ENCODE data around the gene ECM2.

Gene ECM2

GRCh38 chr9:92501671-92502393, 34.0 kb downstream of the ECM2 start:
- H3K4me2 ChIP-seq (ENCODE audit: low read length), result no peak overlapping the region
- no peaks in the 10 kb centered on the region for H3K79me1 ChIP-seq (ENCODE audit: low read length)
- no peak overlapping the region for H2AK5ac ChIP-seq (ENCODE audit: low read length)
- H2BK120ac ChIP-seq (ENCODE audit: low read depth, low read length), result no peak overlapping the region
- H3K36me3 ChIP-seq (ENCODE audit: control insufficient read depth, insufficient read depth, low read length), result no peaks in the 10 kb centered on the region
- no CpG with 5 or more reads among the region's 5 CpGs for WGBS (ENCODE audit: extremely low coverage, insufficient coverage, low lambda C conversion rate)
- no peak overlapping the region for H4K5ac ChIP-seq (ENCODE audit: low read length)
- no peaks in the 10 kb centered on the region for H3K4me1 ChIP-seq (ENCODE audit: control insufficient read depth, low read depth, low read length)
- no peak overlapping the region for H2BK5ac ChIP-seq (ENCODE audit: low read length)
- H4K8ac ChIP-seq (ENCODE audit: low read depth, low read length), result no peak overlapping the region
- H3K4me3 ChIP-seq (ENCODE audit: low read length), result no peak overlapping the region
- H3K23ac ChIP-seq (ENCODE audit: low read length), result no peak overlapping the region
- no peaks in the 10 kb centered on the region for H3K79me2 ChIP-seq (ENCODE audit: control insufficient read depth, insufficient read depth, low read length)
- H3K9ac ChIP-seq (ENCODE audit: low read length), result no peak overlapping the region
- H3K18ac ChIP-seq (ENCODE audit: low read length), result no peak overlapping the region
- H3K56ac ChIP-seq (ENCODE audit: low read length), result no peak overlapping the region
- peak; percentile 58 for DNase-seq
- H3K4ac ChIP-seq (ENCODE audit: low read depth, low read length), result no peak overlapping the region
- no peak overlapping the region for H3K27ac ChIP-seq (ENCODE audit: low read depth, low read length)
- no peaks in the 10 kb centered on the region for H3K27me3 ChIP-seq (ENCODE audit: insufficient read depth, low read length, poor library complexity)
- H2BK15ac ChIP-seq (replicated peaks; ENCODE audit: low read depth), result no peak overlapping the region

DNA sequence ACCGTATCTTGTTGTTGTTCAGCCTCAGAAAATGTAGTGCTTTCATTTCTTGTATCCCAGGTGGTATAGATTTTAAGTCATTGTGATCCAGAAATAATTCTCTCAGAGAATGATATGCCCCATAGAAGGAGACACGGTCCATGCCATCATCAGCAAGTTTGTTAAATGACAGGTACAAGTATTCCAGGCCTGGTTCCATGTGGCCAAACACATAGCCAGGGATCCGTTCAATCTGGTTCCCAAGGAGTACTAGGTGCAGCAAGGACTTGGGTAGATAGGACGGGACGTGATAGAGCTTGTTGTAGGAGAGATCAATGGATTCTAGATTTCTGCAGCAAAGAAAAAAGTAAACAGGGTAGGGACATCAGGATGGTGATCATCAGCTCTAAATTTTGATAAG, 35.1 kb downstream of the ECM2 start:
- H3K18ac ChIP-seq (ENCODE audit: low read length), result no peak overlapping the region
- H3K36me3 ChIP-seq (ENCODE audit: control insufficient read depth, insufficient read depth, low read length), result no peaks in the 10 kb centered on the region
- no peaks in the 10 kb centered on the region for H3K79me1 ChIP-seq (ENCODE audit: low read length)
- no peak overlapping the region for H4K5ac ChIP-seq (ENCODE audit: low read length)
- WGBS (ENCODE audit: extremely low coverage, insufficient coverage, low lambda C conversion rate), result no CpG with 5 or more reads among the region's 5 CpGs
- no peak overlapping the region for H3K9ac ChIP-seq (ENCODE audit: low read length)
- H2BK120ac ChIP-seq (ENCODE audit: low read depth, low read length), result no peak overlapping the region
- no peak overlapping the region for H3K4ac ChIP-seq (ENCODE audit: low read depth, low read length)
- no peak overlapping the region for H2BK15ac ChIP-seq (replicated peaks; ENCODE audit: low read depth)
- DNase-seq, result no peak
- no peak overlapping the region for H3K23ac ChIP-seq (ENCODE audit: low read length)
- no peak overlapping the region for H4K8ac ChIP-seq (ENCODE audit: low read depth, low read length)
- no peaks in the 10 kb centered on the region for H3K4me1 ChIP-seq (ENCODE audit: control insufficient read depth, low read depth, low read length)
- no peak overlapping the region for H3K27ac ChIP-seq (ENCODE audit: low read depth, low read length)
- no peak overlapping the region for H3K4me2 ChIP-seq (ENCODE audit: low read length)
- H2AK5ac ChIP-seq (ENCODE audit: low read length), result no peak overlapping the region
- no peaks in the 10 kb centered on the region for H3K27me3 ChIP-seq (ENCODE audit: insufficient read depth, low read length, poor library complexity)
- H2BK5ac ChIP-seq (ENCODE audit: low read length), result no peak overlapping the region
- no peak overlapping the region for H3K4me3 ChIP-seq (ENCODE audit: low read length)
- H3K56ac ChIP-seq (ENCODE audit: low read length), result no peak overlapping the region
- no peaks in the 10 kb centered on the region for H3K79me2 ChIP-seq (ENCODE audit: control insufficient read depth, insufficient read depth, low read length)

GRCh38 chr9:92499701-92500100, 36.1 kb downstream of the ECM2 start:
- H3K9ac ChIP-seq (ENCODE audit: low read length), result no peak overlapping the region
- no peak overlapping the region for H3K27ac ChIP-seq (ENCODE audit: low read depth, low read length)
- WGBS (ENCODE audit: extremely low coverage, insufficient coverage, low lambda C conversion rate), result no CpG with 5 or more reads among the region's 2 CpGs
- no peaks in the 10 kb centered on the region for H3K27me3 ChIP-seq (ENCODE audit: insufficient read depth, low read length, poor library complexity)
- no peak overlapping the region for H3K4me2 ChIP-seq (ENCODE audit: low read length)
- no peaks in the 10 kb centered on the region for H3K36me3 ChIP-seq (ENCODE audit: control insufficient read depth, insufficient read depth, low read length)
- H2BK15ac ChIP-seq (replicated peaks; ENCODE audit: low read depth), result no peak overlapping the region
- no peak overlapping the region for H2BK5ac ChIP-seq (ENCODE audit: low read length)
- no peak overlapping the region for H3K18ac ChIP-seq (ENCODE audit: low read length)
- no peaks in the 10 kb centered on the region for H3K79me1 ChIP-seq (ENCODE audit: low read length)
- DNase-seq, result no peak
- H3K4me1 ChIP-seq (ENCODE audit: control insufficient read depth, low read depth, low read length), result no peaks in the 10 kb centered on the region
- H3K4me3 ChIP-seq (ENCODE audit: low read length), result no peak overlapping the region
- no peak overlapping the region for H3K23ac ChIP-seq (ENCODE audit: low read length)
- H3K4ac ChIP-seq (ENCODE audit: low read depth, low read length), result no peak overlapping the region
- no peak overlapping the region for H3K56ac ChIP-seq (ENCODE audit: low read length)
- no peak overlapping the region for H4K5ac ChIP-seq (ENCODE audit: low read length)
- no peak overlapping the region for H2BK120ac ChIP-seq (ENCODE audit: low read depth, low read length)
- no peak overlapping the region for H2AK5ac ChIP-seq (ENCODE audit: low read length)
- H3K79me2 ChIP-seq (ENCODE audit: control insufficient read depth, insufficient read depth, low read length), result no peaks in the 10 kb centered on the region
- H4K8ac ChIP-seq (ENCODE audit: low read depth, low read length), result no peak overlapping the region

DNA sequence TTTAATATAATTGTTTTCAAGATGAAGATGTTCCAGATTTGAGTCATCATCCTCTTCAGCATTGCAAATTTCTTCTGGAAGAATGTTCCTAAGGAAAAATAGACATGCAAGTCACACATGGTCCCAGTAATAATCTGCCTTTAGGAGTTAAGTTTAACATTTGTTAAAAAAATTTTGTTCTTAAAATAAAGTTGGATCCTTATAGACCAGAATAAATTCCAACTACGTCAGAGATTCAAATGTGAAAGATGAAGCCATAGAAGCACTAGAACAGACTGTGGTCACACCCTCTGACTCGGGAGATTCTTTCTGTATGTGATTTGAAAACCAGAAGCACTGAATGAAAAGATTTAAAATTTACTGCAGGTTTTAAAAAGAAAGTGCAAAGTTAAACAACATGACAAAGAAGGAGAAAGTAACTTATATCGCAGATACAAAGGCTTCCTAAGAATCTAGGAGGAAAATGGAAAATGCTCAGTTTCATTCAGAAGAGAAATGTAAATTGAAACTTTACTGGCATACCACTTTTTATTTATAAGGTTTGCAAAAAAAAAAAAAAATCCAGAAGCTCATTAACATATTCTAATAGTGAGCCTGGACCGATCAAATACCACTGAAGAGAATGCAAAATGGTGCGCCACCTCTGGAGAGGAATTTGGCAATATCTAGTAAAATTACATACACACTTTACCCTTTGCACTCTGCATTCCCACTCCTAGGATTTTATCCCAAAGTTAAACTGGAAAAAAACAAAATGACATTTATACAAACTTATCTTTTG, 39.2 kb downstream of the ECM2 start:
- no peak for DNase-seq
- Histone ChIP-seq H3K56ac (ENCODE audit: low read length) (no peak overlapping the region), H3K9ac (ENCODE audit: low read length) (no peak overlapping the region), H3K79me1 (ENCODE audit: low read length) (no peaks in the 10 kb centered on the region), H3K18ac (ENCODE audit: low read length) (no peak overlapping the region), H3K4ac (ENCODE audit: low read depth, low read length) (no peak overlapping the region), H3K4me3 (ENCODE audit: low read length) (no peak overlapping the region), H3K4me2 (ENCODE audit: low read length) (no peak overlapping the region), H3K79me2 (ENCODE audit: control insufficient read depth, insufficient read depth, low read length) (no peaks in the 10 kb centered on the region), H2BK15ac (replicated peaks; ENCODE audit: low read depth) (no peak overlapping the region), H4K8ac (ENCODE audit: low read depth, low read length) (no peak overlapping the region), H3K27me3 (ENCODE audit: insufficient read depth, low read length, poor library complexity) (no peaks in the 10 kb centered on the region), H2BK5ac (ENCODE audit: low read length) (no peak overlapping the region), H3K23ac (ENCODE audit: low read length) (no peak overlapping the region), H4K5ac (ENCODE audit: low read length) (no peak overlapping the region), H2BK120ac (ENCODE audit: low read depth, low read length) (no peak overlapping the region), H3K36me3 (ENCODE audit: control insufficient read depth, insufficient read depth, low read length) (no peaks in the 10 kb centered on the region), H3K4me1 (ENCODE audit: control insufficient read depth, low read depth, low read length) (no peaks in the 10 kb centered on the region), H2AK5ac (ENCODE audit: low read length) (no peak overlapping the region), H3K27ac (ENCODE audit: low read depth, low read length) (no peak overlapping the region)
- WGBS (ENCODE audit: extremely low coverage, insufficient coverage, low lambda C conversion rate), result no CpG with 5 or more reads among the region's 5 CpGs

DNA sequence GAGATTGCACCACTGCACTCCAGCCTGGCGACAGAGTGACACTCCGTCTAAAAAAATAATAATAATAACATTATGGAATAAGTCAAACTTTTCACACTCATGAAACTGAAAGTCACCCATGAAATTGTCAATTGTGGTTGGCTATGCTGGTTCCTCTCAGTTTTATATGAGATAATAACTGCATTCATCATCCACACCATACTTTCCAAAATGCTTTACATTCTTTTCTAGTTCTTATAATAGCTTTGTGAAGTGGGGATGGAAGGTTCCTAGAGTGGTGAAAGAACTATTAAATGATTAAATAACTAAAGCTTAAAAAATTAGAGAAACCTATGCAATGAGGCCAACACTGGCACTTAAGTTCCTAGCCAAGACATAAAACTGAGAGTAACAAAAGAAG, 40.9 kb downstream of the ECM2 start:
- no CpG with 5 or more reads among the region's 2 CpGs for WGBS (ENCODE audit: extremely low coverage, insufficient coverage, low lambda C conversion rate)

More for the DNA sequence above, 40.9 kb downstream of the ECM2 start:
- Histone ChIP-seq H3K27me3 (ENCODE audit: insufficient read depth, low read length, poor library complexity) (no peaks in the 10 kb centered on the region), H2BK15ac (replicated peaks; ENCODE audit: low read depth) (no peak overlapping the region), H2BK5ac (ENCODE audit: low read length) (no peak overlapping the region), H4K5ac (ENCODE audit: low read length) (no peak overlapping the region), H3K27ac (ENCODE audit: low read depth, low read length) (no peak overlapping the region), H3K9ac (ENCODE audit: low read length) (no peak overlapping the region), H3K4me3 (ENCODE audit: low read length) (no peak overlapping the region), H2AK5ac (ENCODE audit: low read length) (no peak overlapping the region), H3K23ac (ENCODE audit: low read length) (no peak overlapping the region), H3K4me1 (ENCODE audit: control insufficient read depth, low read depth, low read length) (peaks cover 3% of the 10 kb centered on the region), H2BK120ac (ENCODE audit: low read depth, low read length) (no peak overlapping the region), H3K18ac (ENCODE audit: low read length) (no peak overlapping the region), H3K79me1 (ENCODE audit: low read length) (no peaks in the 10 kb centered on the region), H4K8ac (ENCODE audit: low read depth, low read length) (no peak overlapping the region), H3K36me3 (ENCODE audit: control insufficient read depth, insufficient read depth, low read length) (no peaks in the 10 kb centered on the region), H3K4me2 (ENCODE audit: low read length) (no peak overlapping the region), H3K79me2 (ENCODE audit: control insufficient read depth, insufficient read depth, low read length) (no peaks in the 10 kb centered on the region), H3K4ac (ENCODE audit: low read depth, low read length) (no peak overlapping the region), H3K56ac (ENCODE audit: low read length) (no peak overlapping the region)
- no peak for DNase-seq
